Liver (tissue), 9 donors: ENCODE results near the gene TXK. TPM values are rescaled to one million over a fixed set of nuclear protein-coding genes. Genes with fewer than 3 reads are reported as not detected.

Experiments used
- DNase-seq: peaks from one replicate; pipeline ENCODE4 v3.0.0-alpha.2; 2017; ENCODE audit warnings: low spot score
- H3K27ac ChIP-seq, 2 donors: one replicate each; pipeline ENCODE4 v1.7.0; 2013; ENCODE audit warnings: inconsistent platforms in 2 of 2, low read length in 2 of 2, control low read depth in 1 of 2, low read depth in 1 of 2, mild to moderate bottlenecking in 1 of 2
- H3K27me3 ChIP-seq, 4 donors: one replicate each; pipeline versions ENCODE4 v1.6.1 to v1.7.0; 2013; ENCODE audit warnings: low read length in 3 of 4, inconsistent platforms in 1 of 4, mild to moderate bottlenecking in 1 of 4, moderate library complexity in 1 of 4; ENCODE audit not compliant: control insufficient read depth in 4 of 4, insufficient read depth in 4 of 4
- H3K36me3 ChIP-seq, 4 donors: one replicate each; pipeline versions ENCODE4 v1.6.1 to v1.7.0; 2013; ENCODE audit warnings: low read length in 3 of 4, mild to moderate bottlenecking in 3 of 4, low read depth in 1 of 4, moderate library complexity in 1 of 4; ENCODE audit not compliant: control insufficient read depth in 4 of 4, insufficient read depth in 3 of 4
- H3K4me1 ChIP-seq, 4 donors: one replicate each; pipeline versions ENCODE4 v1.6.1 to v1.7.0; 2013; ENCODE audit warnings: low read length in 3 of 4, mild to moderate bottlenecking in 3 of 4, moderate library complexity in 1 of 4; ENCODE audit not compliant: control insufficient read depth in 4 of 4, insufficient read depth in 4 of 4
- H3K4me3 ChIP-seq, 3 donors: one replicate each; pipeline versions ENCODE4 v1.6.1 to v1.7.0; 2013; ENCODE audit warnings: low read length in 3 of 3, control low read depth in 1 of 3, low read depth in 1 of 3, mild to moderate bottlenecking in 1 of 3
- H3K9ac ChIP-seq, 2 donors: one replicate each; pipeline ENCODE4 v1.7.0; 2013; ENCODE audit warnings: low read length in 2 of 2, mild to moderate bottlenecking in 2 of 2, moderate library complexity in 2 of 2, control low read depth in 1 of 2, low read depth in 1 of 2
- H3K9me3 ChIP-seq, 4 donors: one replicate each; pipeline versions ENCODE4 v1.6.1 to v1.7.0; 2013; ENCODE audit warnings: low read length in 3 of 4; ENCODE audit not compliant: control insufficient read depth in 4 of 4
- CTCF ChIP-seq: fragments of 150-350 bp; IDR thresholded peaks from 2 replicates; pipeline ENCODE4 v1.5.1; 2017; ENCODE audit warnings: improper control_type of control experiment, low read depth, low read length; ENCODE audit not compliant: missing input control
- EGR1 ChIP-seq, 2 donors: IDR thresholded peaks; 2 replicates each; pipeline ENCODE4 v1.6.1; 2016 to 2018; ENCODE audit warnings: antibody characterized with exemption in 2 of 2, low read depth in 2 of 2
- FOXA1 ChIP-seq: IDR thresholded peaks from 2 replicates; pipeline ENCODE4 v1.6.1; 2016; ENCODE audit warnings: antibody characterized with exemption
- FOXA2 ChIP-seq: IDR thresholded peaks from 2 replicates; pipeline ENCODE4 v1.6.1; 2016; ENCODE audit warnings: antibody characterized with exemption
- GABPA ChIP-seq, 2 donors: IDR thresholded peaks in 1 of 2; conservative IDR thresholded peaks in 1 of 2; 2 replicates each; pipeline ENCODE4 v1.6.1; 2016; ENCODE audit warnings: antibody characterized with exemption in 2 of 2, mild to moderate bottlenecking in 1 of 2, moderate library complexity in 1 of 2
- HNF4A ChIP-seq, 2 donors: conservative IDR thresholded peaks; 2 replicates each; pipeline ENCODE4 v1.6.1; 2016; ENCODE audit warnings: antibody characterized with exemption in 2 of 2, mild to moderate bottlenecking in 2 of 2
- HNF4G ChIP-seq: IDR thresholded peaks from 2 replicates; pipeline ENCODE4 v1.6.1; 2016; ENCODE audit warnings: antibody characterized with exemption
- JUND ChIP-seq, 2 donors: IDR thresholded peaks; 2 replicates each; pipeline ENCODE4 v1.6.1; 2016; ENCODE audit warnings: antibody characterized with exemption in 2 of 2
- NR2F2 ChIP-seq: IDR thresholded peaks from 2 replicates; pipeline ENCODE4 v1.6.1; 2016; ENCODE audit warnings: antibody characterized with exemption
- RAD21 ChIP-seq, 2 donors: IDR thresholded peaks; 2 replicates each; pipeline ENCODE4 v1.6.1; 2016; ENCODE audit warnings: antibody characterized with exemption in 2 of 2, mild to moderate bottlenecking in 2 of 2
- RXRA ChIP-seq, 2 donors: IDR thresholded peaks; 2 replicates each; pipeline ENCODE4 v1.6.1; 2017 to 2018; ENCODE audit warnings: antibody characterized with exemption in 2 of 2, mild to moderate bottlenecking in 1 of 2
- SP1 ChIP-seq: IDR thresholded peaks from 2 replicates; pipeline ENCODE4 v1.6.1; 2018; ENCODE audit warnings: antibody characterized with exemption, mild to moderate bottlenecking
- TAF1 ChIP-seq: conservative IDR thresholded peaks from 2 replicates; pipeline ENCODE4 v1.6.1; 2016; ENCODE audit warnings: antibody characterized with exemption, mild to moderate bottlenecking
- YY1 ChIP-seq: IDR thresholded peaks from 2 replicates; pipeline ENCODE4 v1.6.1; 2016; ENCODE audit warnings: antibody characterized with exemption, mild to moderate bottlenecking
- ZBTB33 ChIP-seq: IDR thresholded peaks from 2 replicates; pipeline ENCODE4 v1.6.1; 2016; ENCODE audit warnings: antibody characterized with exemption
- polyA plus RNA-seq, 2 donors: library from polyadenylated mRNA; stranded (reverse) in 1 of 2; unstranded in 1 of 2; fragments of 200-250 nt in 1 of 2; fragments of >200 nt in 1 of 2; fragmentation: Nextera tagmentation in 1 of 2; extraction: Ambion mirVana in 1 of 2; gene quantifications; one replicate each; pipeline versions ENCODE4 v1.2.1 to v1.2.3, GENCODE V29; 2013 to 2015
- total RNA-seq, 2 donors: library from RNA; depleted of rRNA; stranded (reverse); fragments of >200 nt; gene quantifications; one replicate each; pipeline ENCODE4 v1.2.3, GENCODE V29; 2014
- TF ChIP-seq, protein P1 (sequence below): IDR thresholded peaks from 2 replicates; pipeline ENCODE4 v1.6.1; 2016; ENCODE audit warnings: antibody characterized with exemption
- TF ChIP-seq, protein P2 (sequence below): IDR thresholded peaks from 2 replicates; pipeline ENCODE4 v1.6.1; 2016; ENCODE audit warnings: antibody characterized with exemption, mild to moderate bottlenecking
- TF ChIP-seq, protein P3 (sequence below): IDR thresholded peaks from 2 replicates; pipeline ENCODE4 v1.6.1; 2016; ENCODE audit warnings: antibody characterized with exemption
- donor health status: healthy.
- donor health status: healthy.
- donor health status: healthy.
- donor health status: healthy.
- donor health status: healthy.

Gene TXK
- total and polyA plus RNA-seq, 4 donors, result 0.43 to 4.9 (median 1.4) TPM

DNA sequence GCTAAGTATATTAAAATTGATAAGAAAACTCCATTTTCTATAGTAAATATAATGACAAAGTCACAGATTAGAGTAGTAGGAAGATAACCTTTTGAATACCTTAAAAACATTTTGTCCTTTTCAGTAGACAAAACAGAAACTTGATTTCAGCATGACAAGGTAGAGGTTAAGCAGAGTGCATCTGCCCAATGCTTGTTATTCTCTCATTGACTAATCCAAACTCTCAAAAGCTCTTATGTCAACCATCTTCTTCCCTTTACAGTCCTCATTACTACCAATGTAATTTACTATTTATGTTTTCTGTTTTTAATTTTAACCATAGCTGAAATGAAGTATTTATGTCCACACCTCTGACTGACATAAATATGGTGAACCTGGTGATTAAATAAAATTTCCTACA is 106.4 kb downstream of the TXK start:
- no peak for DNase-seq
- TF ChIP-seq ZBTB33, result no peak
- TF ChIP-seq, protein P1, sequence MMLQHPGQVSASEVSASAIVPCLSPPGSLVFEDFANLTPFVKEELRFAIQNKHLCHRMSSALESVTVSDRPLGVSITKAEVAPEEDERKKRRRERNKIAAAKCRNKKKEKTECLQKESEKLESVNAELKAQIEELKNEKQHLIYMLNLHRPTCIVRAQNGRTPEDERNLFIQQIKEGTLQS, result no peak
- TF ChIP-seq SP1, result no peak
- TF ChIP-seq RAD21 (IDR thresholded peaks at IDR 0.05), result no peak
- TF ChIP-seq TAF1, result no peak
- TF ChIP-seq GABPA (IDR thresholded peaks at IDR 0.05 in 1 of 2, conservative IDR thresholded peaks at IDR 0.05 in 1 of 2), result no peak
- no peak for TF ChIP-seq FOXA1
- TF ChIP-seq EGR1 (IDR thresholded peaks at IDR 0.05; ENCODE audit: low read depth in 2 of 2), result no peak
- no peak for TF ChIP-seq HNF4G
- no peak for TF ChIP-seq RXRA (IDR thresholded peaks at IDR 0.05)
- TF ChIP-seq, protein P2, sequence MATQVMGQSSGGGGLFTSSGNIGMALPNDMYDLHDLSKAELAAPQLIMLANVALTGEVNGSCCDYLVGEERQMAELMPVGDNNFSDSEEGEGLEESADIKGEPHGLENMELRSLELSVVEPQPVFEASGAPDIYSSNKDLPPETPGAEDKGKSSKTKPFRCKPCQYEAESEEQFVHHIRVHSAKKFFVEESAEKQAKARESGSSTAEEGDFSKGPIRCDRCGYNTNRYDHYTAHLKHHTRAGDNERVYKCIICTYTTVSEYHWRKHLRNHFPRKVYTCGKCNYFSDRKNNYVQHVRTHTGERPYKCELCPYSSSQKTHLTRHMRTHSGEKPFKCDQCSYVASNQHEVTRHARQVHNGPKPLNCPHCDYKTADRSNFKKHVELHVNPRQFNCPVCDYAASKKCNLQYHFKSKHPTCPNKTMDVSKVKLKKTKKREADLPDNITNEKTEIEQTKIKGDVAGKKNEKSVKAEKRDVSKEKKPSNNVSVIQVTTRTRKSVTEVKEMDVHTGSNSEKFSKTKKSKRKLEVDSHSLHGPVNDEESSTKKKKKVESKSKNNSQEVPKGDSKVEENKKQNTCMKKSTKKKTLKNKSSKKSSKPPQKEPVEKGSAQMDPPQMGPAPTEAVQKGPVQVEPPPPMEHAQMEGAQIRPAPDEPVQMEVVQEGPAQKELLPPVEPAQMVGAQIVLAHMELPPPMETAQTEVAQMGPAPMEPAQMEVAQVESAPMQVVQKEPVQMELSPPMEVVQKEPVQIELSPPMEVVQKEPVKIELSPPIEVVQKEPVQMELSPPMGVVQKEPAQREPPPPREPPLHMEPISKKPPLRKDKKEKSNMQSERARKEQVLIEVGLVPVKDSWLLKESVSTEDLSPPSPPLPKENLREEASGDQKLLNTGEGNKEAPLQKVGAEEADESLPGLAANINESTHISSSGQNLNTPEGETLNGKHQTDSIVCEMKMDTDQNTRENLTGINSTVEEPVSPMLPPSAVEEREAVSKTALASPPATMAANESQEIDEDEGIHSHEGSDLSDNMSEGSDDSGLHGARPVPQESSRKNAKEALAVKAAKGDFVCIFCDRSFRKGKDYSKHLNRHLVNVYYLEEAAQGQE, result no peak
- no peak for TF ChIP-seq HNF4A (conservative IDR thresholded peaks at IDR 0.05)
- TF ChIP-seq JUND (IDR thresholded peaks at IDR 0.05), result no peak
- TF ChIP-seq, protein P3, sequence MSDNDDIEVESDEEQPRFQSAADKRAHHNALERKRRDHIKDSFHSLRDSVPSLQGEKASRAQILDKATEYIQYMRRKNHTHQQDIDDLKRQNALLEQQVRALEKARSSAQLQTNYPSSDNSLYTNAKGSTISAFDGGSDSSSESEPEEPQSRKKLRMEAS, result no peak
- no peak for TF ChIP-seq CTCF
- no peak for TF ChIP-seq NR2F2
- TF ChIP-seq FOXA2, result no peak
- TF ChIP-seq YY1, result no peak
- peaks cover 0 to 18% (median 9%) of the 10 kb centered on the region in 4 donors for H3K36me3 ChIP-seq
- H3K27me3 ChIP-seq, result no peaks in the 10 kb centered on the region
- peaks cover 4 to 10% (median 5%) of the 10 kb centered on the region in 4 donors for H3K4me1 ChIP-seq
- no peak overlapping the region for H3K4me3 ChIP-seq
- no peak overlapping the region for H3K27ac ChIP-seq
- no peaks in the 10 kb centered on the region for H3K9me3 ChIP-seq
- H3K9ac ChIP-seq, result no peak overlapping the region
